HG02763 (cell line): ENCODE data around the gene DIAPH2.
A peak's percentile ranks its signal among the peaks of the same experiment; 100 is the strongest.
"Not testable (repeated sequence)": the region's sequence is repeated elsewhere in the genome, so short reads cannot be mapped to it uniquely, and the experiment has no call there.

Source experiments
- ATAC-seq: cut with Tn5 transposase; IDR thresholded peaks from one replicate; pipeline ENCODE4 v1.9.1; 2021; ENCODE audit warnings: mild to moderate bottlenecking, moderate library complexity; ENCODE audit not compliant: unreplicated experiment

DIAPH2 gene

DNA sequence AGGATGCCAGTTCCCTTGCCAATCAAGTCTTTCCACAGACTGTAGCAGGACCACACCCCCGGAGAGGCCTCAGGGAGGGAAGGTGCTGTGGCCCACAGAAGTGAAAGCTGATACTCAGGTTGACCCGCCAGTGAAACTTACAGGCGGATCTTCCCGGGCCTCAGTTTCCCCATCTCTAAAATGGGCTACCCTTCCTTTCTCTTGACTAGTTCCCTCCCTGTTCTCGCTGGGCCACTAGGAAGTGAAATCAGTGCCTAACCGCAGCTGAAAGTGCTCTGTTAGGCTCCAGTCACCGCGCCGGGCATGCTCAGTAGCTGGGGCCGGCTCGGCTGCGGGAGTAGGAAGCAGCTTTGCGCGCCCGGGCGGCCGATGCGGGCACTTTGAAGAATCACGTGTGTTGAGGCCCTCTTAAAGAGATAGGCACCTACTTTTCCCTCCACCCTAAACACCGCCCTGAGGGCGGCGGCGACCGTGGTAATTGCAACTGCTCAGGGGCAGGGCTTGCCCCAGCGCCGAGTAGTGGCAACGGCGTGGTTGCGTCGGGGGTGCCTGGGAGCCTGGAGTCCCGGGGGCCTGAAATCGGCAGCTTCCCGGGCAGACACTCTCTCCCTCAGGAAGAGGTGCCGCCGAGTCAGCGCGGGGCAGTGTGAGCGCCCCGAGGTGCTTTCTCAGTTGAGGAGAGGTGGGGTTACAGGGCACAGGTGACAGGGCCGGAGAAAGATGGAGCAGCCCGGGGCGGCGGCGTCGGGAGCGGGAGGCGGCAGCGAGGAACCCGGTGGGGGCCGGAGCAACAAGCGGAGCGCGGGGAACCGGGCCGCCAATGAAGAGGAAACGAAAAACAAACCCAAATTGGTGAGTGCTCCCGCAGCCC lies at the start of gene DIAPH2:
Gene DIAPH2, plus strand, starts transcription at position 504 of the 871 bp plus-strand sequence.
- ATAC-seq, result peak; percentile 76

DNA sequence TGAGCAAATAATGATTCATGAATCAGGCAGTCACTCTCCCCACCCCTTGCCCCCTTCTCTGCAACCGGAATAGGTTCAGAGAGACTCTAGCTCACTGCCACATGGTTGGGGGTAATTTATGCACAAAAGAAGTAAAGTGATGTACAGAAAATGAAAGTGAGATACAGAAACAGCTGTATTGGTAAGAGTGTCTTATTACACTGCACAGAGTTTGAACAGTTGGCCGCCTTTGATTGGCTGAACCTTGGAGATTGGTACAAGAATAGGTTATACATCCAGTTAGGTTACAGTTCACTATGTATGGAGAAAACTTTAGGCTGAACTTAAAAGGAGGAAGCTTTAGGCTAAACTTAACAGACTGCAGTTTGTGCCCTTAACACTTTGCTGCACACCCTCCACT lies 34.6 kb upstream of the DIAPH2 start:
- no peak for ATAC-seq

DNA sequence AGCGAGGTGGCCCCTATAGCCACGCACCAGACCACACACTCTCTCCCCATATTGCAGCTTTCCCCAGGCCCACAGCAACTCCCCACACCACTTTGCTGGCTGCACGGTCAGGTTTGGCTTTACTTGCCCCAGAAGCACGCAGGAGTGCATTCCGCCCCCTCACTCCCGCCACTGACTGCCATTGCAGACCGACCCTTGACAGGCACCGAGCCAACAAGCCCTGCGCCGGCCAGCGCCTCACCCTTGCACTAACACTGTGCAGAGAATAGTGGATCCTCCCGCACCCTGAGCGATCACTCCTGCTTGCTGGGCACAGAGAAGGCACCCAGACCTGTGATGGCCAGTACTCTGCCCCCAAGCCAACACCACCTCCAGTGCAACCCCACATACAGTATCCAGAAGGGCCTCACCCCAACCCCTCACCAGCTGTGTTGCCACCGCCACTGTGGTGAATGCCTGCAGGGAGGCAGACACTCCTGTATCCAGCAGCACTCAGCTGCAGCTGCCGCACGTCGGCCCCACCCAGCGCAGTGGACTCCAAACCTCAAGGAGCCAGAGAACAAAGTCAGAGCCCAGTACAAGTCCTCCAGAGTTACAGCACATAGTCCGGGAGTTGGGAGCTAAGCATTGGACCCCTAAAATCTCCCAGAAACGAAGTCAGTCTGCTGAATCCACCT lies 28.6 kb upstream of the DIAPH2 start:
- ATAC-seq, result no peak

DNA sequence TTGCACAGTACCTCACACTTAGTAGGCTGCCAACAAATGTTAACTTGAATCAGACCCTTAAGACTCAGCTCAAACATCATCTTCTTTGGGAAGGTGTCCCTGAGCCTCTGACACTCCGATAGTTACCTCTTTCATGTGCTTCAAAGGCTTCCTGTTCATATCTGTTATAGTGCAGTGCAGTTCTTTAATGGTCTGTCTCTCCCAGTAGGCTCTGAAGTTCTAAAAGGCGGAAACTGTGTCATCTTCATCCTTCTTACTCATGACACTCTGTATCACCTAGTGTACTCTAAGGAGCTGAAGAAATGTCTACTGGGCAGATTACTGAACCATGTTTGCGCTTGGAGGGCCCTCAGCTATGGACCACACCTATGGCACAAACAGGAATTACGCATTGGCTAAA lies 2.1 kb upstream of the DIAPH2 start:
- no peak for ATAC-seq

DNA sequence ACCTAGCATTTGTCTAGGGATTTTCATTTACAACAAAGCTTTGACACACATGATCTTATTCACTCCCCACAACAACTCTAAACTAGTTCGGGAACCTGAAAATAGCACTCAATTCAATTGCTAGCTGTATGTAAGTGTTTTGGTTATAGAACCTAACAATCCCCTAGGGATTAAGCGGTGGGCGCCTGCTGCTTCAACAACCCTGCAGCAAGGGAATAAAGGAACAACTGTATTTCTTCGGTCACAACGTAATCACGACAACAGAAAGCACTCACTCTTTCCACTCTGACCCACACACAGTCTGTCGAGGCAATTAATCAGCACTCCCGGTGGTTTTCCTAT lies 674 bp upstream of the DIAPH2 start:
- peak; percentile 10 for ATAC-seq

DNA sequence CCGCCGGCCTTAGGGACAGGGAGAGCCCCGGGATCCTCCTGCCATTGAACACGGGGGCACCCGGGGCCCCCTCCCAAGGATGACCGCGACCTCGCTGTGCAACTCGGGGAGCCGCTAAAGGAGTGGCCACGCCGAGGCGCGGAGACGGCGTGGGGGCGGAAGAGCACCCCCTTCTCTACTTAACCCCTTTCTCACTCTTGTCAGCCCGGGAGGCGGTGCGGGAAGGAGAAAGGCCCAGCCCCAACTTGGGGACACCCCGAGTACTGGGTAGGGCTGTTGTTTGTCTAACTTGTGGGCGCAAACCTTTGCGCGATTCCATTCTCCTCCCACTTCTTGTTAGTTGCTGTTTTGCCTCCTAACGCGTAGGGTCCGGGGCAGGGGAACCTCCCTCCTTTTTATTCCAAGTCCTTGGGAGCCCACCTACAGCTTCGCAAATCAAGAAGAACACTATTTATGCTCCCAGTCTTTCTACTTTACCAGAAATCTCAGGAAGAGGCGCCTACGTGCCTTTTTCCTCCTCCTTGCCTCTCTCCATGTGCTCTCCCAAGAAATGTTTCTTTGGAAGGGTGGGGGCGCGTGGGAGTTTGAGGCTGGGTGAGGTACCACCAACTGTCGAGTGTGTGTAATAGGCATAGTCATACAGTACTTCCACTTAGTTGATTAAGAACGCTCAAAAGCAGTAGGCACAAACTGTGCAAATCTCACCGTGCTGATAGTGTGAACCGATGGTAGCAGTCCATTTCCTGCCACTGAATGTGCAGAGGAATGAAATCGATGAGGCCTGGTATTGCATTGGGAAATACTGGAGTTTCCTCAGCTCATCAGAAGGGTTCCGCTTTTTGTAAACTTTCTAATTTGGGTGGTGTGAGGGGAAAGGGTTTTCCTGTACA lies 813 bp downstream of the DIAPH2 start:
- peak; percentile 21 for ATAC-seq

DNA sequence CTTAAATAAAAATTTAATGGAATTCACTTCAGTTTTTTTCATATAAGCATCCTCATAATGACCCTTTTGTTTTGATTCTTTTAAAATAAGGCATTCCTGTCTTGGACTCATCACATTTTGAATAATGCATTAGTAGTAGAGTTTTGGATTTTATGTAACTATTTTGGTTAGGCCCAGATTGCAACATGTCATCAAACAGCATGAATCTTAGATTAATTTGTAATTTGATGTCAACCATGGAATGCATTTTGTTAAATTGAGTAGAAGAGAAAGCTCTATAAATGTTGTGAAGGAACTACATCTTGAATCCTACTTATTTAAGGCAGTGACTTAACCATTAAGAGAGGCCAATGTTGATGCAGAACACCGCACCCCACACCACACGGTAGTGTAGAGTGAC lies 3.1 kb downstream of the DIAPH2 start:
- ATAC-seq, result no peak

DNA sequence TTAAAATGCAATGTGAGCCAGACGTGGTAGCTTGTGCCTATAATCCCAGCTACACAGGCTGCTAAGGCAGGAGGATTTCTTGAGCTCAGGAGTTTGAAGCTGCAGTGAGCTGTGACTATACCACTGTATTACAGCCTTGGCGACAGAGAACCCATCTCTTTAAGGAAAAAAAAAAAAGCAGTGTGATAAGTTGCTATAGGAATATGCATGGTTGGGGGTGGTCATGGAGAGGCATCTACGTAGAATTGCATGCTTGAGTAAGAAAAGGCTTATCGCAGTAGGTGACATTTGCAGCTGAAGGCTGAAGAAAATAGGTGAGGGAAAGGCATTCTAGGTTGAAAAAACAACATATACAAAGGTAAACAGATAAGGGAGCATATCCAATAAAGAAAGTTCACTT lies 4.1 kb downstream of the DIAPH2 start:
- no peak for ATAC-seq

DNA sequence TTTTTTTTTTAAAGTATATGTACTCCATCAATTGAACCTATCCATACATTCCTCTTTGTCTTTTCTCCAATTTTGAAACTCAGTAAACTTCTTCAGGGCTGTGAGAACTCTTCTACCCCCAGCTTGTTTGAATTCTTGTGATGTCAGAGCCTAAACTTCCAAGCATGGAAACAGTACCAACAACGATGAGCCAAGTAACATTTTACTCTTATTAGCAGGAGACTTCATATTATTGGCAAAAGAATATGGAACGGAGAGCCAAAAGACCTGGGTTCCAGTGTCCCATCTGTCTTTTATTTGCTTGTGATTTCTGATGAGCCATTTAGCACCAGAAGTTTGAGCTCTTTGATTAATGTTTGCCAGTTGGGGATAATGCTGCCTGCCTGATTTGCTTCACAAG lies 5.3 kb downstream of the DIAPH2 start:
- no peak for ATAC-seq

DNA sequence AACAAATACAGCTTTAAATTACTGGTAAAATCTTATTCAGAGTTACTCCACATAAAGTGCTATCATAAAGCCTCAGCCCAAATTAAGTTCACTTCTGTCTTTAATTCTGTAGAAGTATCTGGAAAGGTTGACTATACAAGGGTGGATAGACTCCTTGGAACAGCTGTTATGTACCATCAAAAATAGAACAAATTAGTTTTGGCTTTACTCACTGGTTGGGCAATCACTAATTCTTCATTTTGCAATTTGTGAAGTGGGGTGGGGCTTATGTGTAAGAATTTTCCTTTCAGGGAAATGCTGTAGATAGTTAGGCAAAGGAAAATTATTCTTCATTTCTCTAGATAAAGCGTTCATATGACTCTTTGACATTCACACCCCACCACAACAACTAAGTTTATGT lies 7.8 kb downstream of the DIAPH2 start:
- ATAC-seq, result no peak

DNA sequence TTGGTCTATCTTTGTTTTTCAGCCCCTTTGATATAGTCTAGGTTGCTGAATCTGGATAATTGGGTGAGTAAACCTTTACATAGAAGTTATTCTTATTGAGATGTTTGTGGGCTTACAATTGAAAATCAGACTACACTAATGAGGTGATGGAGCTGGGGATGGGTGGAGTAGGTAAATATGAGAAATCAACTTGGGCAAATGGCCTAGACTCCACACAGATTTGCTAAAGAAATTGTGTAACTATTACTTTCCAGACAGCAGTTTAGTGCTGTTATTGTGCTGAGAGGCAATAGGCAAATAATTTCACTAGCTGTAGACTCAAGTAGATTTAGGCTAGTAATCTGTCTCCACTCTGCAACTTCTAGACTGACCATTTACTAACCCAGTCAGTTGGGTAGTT lies 8.2 kb downstream of the DIAPH2 start:
- no peak for ATAC-seq

DNA sequence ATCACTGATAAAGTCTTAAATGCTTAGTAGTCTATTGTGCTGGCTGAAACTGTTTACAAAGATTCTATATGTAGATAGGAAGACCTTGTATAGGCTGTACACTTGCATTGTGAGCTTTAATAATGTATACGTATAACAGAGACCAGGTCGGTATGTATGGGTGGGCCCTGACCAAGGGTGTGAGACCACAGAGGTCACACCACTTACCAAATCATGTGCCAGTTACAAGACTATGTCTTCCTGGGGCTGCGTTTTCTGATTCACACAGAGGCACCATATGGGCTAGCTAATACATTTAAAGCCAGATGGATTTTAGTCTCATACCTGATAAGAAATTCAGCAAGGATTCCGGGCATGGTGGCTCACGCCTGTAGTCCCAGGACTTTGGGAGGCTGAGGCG lies 8.8 kb downstream of the DIAPH2 start:
- ATAC-seq, result no peak

DNA sequence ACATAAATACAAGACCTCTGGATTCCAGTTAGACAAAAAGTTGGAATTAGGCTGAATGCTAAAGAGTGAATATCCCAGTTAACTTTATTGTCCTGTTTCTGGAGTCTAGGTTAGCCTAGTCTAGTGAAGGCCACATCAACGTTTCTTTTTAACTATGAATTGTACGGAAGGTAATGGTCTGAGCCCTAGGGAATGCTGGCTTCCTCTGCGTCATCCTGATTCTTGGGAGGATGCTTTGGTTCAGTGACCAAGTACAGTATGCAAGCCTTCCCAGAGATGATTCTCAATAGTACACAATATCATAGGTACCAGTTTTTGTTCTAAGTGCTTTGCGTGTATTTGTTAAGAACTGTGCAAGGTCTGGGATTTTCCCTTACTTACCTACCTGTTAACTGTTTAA lies 11.8 kb downstream of the DIAPH2 start:
- no peak for ATAC-seq

DNA sequence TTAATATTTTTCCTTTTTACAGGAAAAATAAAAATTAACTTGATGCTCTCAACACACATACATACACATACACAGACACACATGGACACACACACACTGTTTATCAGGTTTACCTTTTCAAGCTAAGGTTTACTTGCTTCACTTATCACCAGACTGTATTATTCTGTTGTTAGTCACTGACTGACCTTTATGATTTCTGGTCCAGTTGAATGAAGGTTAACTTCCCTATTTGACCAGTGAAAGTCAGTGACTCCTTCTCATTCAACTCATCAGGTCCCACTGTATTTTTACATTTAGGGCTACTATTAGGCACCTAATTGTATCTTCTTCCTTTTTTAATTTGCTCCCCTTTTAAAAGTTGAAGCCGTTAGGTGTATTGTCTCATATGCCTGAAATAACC lies 16.0 kb downstream of the DIAPH2 start:
- ATAC-seq, result no peak

DNA sequence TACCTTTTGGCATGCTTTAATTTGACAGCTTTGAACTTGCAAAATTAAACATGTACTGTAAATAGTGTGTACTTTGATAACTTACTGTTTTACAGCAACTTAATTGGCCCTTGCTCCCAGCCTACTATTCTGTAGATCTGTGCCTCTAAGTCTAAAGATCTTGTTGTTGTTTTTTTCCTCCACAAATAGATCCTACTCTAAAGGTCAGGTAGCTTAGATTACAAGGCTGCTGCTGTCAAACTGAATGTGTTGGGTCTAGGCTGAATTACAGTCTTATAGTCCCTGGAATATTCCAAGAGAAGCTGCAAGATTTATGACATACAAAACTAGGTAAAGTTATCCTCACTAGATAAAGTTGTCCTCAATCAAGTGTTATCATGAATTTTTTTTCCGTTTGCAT lies 18.7 kb downstream of the DIAPH2 start:
- ATAC-seq, result no peak

DNA sequence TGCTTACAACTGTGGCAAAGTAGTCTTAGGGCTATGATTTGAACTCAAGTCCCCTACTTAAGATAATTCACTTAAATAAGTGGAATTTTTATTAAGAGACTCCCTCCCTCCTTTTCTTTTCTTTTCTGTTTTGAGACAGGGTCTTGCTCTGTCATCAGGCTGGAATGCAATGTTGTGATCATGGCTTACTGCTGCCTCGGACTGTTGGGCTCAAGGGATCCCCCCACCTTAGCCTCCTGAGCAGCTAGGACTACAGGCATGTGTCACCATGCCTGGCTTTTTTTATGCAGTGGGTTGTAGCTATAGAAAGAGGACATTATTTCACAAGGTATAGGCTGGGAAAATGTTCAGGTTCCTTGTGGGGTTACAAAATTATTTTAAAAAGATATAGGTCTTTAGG lies 19.2 kb downstream of the DIAPH2 start:
- no peak for ATAC-seq

DNA sequence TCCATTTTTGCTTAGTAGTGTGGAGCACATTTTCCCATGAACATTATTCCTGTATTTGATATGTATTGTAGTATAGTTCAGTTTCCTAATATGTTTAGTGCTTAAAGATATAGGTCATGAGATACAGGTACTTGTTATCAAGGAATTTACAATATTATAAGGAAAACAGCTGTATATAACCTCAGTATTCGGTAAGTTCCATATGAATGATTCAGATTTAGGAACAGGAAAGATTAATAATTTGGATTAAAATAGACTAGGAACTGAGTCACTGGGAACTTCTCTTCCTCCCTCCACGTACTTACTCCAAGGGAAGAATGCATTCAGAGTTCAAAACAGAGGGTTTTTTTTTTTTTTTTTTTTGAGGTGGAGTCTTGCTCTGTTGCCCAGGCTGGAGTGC lies 20.0 kb downstream of the DIAPH2 start:
- ATAC-seq, result no peak

DNA sequence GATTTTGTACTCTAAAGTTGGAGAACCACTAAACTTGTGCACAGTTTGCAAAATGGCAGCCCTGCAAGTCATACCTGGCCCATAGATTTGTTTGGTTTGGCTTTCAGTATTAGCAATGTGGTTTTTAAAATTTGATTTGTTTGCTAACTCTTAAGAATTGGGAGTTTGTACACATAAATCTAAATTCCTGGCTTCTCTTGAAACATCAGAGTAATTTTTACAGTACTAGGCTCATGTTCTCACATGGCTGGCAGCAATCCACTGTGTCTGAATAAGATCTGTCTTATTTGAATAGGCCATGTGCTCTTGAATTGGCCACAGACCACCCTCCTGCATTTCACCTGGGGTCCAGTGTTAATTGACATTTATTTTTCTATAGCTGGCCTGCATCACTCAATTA lies 21.3 kb downstream of the DIAPH2 start:
- ATAC-seq, result no peak

DNA sequence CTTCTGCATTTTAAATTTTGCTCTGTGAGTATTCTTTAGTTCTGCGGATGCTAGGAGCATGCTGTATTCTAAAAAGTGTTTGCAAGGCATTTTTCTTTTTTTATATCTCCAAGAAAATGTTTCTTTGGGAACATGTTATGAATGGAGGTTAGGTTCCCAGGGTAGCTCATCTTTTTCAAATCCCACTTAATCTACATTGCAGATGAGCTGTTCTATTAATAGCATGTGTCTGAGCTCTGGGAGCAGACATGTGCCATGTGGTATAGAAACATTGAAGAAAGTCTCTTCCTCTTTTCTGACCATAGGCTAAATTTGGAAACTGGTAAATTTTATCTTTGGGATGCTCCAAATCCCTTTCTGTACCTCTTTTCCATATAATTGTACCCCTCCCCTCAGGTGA lies 23.2 kb downstream of the DIAPH2 start:
- ATAC-seq, result no peak

DNA sequence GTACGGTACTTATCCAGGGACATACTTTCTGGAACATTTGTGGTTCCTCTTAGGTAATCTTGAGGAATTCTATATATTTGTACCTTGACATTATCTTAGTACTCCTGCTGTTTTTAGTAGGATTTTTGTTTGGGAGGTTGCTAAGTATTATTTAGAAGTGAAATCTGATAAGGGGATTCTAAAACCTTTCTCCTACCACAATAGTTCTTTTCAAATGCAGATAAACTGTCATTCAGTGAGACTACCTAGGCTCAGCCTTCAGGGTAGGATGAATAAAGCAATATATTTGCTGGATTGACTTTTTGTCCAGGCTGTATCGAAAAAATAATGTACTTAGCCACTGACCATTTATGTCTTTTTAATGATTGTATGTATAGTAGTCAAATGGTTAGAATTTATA lies 25.4 kb downstream of the DIAPH2 start:
- no peak for ATAC-seq

DNA sequence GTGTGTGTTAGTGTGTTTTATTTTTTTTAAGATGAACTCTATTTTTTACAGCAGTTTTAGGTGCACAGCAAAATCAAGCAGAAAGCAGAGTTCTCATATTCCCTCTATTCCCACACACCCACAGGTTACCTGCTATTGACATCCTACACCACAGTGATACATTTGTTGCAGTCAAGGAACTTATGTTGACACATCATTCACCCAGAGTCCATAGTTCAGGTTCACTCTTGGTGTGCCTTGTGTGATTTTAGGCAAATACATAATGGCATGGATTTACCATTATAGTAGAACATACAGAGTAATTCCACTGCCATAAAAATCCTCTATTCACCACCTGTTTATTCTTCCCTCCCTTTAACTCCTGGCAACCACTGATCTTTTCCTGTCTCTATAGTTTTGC lies 28.7 kb downstream of the DIAPH2 start:
- ATAC-seq, result no peak

DNA sequence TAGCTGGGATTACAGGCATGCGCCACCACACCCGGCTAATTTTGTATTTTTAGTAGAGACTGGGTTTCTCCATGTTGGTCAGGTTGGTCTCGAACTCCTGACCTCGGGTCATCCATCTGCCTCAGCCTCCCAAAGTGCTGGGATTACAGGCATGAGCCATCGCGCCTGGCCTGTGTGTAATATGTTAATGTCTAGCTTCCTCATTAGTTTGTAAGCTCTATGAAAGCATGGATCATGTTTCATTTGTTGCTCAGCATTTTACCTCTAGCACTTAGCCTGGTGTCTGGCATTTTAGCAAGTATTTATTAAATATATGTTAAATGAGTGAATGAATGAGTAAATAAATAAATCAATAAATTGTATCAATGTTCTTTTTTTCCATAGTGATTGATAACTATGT lies 29.8 kb downstream of the DIAPH2 start:
- not testable (repeated sequence) for ATAC-seq
